Endodermal cell (in vitro differentiated cells): ENCODE measurements around the gene MT1H. TPM values are rescaled to one million over a fixed set of nuclear protein-coding genes. Genes with fewer than 3 reads are reported as not detected.

Experiments
- total RNA-seq, 2 donors: library from RNA; stranded (reverse); fragmentation: NEBNext Ultra II Directional in 1 of 2; extraction: Animal tissue kit (Norgen Biotek cat#: 25700) in 1 of 2; gene quantifications; 2 replicates in 1 of 2; 3 replicates in 1 of 2; pipeline ENCODE4 v1.2.1, GENCODE V29; 2021

MT1H gene
- total RNA-seq, 2 donors from 2014 or later = 1.6 TPM; not detected in 1

Other genes starting within 250 kb of the MT1H start
- gene AMFR, start 244.3 kb upstream of the MT1H start, total RNA-seq = 10 to 100 TPM; 77.0 to 81.6 TPM
- 100 to 1,000 TPM; 177 to 185 TPM for gene NUDT21, start 218.5 kb upstream of the MT1H start, total RNA-seq
- gene OGFOD1, start 218.3 kb upstream of the MT1H start, total RNA-seq = 10 to 100 TPM; 54.3 to 55.1 TPM
- gene BBS2, start 149.8 kb upstream of the MT1H start, total RNA-seq = 10 to 100 TPM; 35.3 to 52.6 TPM
- not detected for gene MT4, start 104.7 kb upstream of the MT1H start, total RNA-seq
- not detected for gene MT3, start 80.3 kb upstream of the MT1H start, total RNA-seq
- gene MT2A, start 61.2 kb upstream of the MT1H start, total RNA-seq = 1 to 10 TPM in 1 of 2 donors, not detected in 1; 6.8 TPM
- 1 to 10 TPM in 1 of 2 donors, not detected in 1; 5.5 TPM for gene MT1E, start 44.0 kb upstream of the MT1H start, total RNA-seq
- not detected for gene MT1M, start 37.2 kb upstream of the MT1H start, total RNA-seq
- gene MT1A, start 31.1 kb upstream of the MT1H start, total RNA-seq = not detected
- gene MT1B, start 17.9 kb upstream of the MT1H start, total RNA-seq = not detected
- gene MT1F, start 11.9 kb upstream of the MT1H start, total RNA-seq = 1 to 10 TPM in 1 of 2 donors, not detected in 1; 3.4 TPM
- gene MT1G, start 1.7 kb upstream of the MT1H start, total RNA-seq = 1 to 10 TPM in 1 of 2 donors, not detected in 1; 7.8 TPM
- gene MT1X, start 12.7 kb downstream of the MT1H start, total RNA-seq = 1 to 10 TPM; 1.5 to 8.8 TPM
- 100 to 1,000 TPM; 146 to 149 TPM for gene NUP93, start 60.3 kb downstream of the MT1H start, total RNA-seq
- gene SLC12A3, start 195.4 kb downstream of the MT1H start, total RNA-seq = not detected